GM18867 (cell line): Measurements from ENCODE around the gene MARK4.

Experiments
- ATAC-seq: cut with Tn5 transposase; IDR thresholded peaks from one replicate; pipeline ENCODE4 v1.9.1; 2021; ENCODE audit warnings: mild to moderate bottlenecking, moderate library complexity; ENCODE audit not compliant: unreplicated experiment

Gene MARK4

DNA sequence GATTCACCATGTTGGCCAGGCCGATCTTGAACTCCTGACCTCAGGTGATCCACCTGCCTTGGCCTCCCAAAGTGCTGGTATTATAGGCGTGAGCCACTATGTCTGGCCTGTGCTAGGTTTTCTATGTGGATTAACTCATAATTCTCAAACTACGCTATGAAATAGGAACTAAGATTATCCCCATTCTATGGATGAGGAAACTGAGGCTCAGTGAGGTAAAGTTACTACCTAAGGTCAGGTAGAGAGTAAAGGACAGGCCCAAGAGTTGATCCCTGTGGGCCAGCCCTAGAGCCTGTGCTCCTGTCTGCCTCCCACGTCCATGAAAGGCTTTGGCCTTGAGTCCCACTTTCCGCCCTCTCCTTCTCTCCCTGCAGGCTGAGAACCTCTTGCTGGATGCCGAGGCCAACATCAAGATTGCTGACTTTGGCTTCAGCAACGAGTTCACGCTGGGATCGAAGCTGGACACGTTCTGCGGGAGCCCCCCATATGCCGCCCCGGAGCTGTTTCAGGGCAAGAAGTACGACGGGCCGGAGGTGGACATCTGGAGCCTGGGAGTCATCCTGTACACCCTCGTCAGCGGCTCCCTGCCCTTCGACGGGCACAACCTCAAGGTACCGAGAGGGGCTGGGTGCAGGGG is 20.1 kb downstream of the MARK4 start:
- ATAC-seq, result no peak

DNA sequence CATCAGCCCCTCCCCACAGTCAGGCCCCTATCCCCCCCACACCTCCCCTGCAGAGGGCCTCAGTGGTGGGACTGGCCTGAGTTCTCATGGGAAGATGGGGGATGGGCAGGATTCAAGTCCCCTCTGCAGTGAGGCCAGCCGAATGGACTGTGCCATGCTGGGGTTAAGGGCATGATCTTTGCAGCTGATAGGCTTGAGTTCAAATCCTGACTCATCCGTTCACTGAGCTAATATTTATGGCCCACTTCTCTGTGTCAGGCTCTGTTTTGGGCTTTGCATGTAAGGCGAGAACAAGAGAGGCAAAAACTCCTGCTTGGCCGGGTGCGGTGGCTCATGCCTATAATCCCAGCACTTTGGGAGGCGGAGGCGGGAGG is 20.7 kb downstream of the MARK4 start:
- ATAC-seq, result no peak

DNA sequence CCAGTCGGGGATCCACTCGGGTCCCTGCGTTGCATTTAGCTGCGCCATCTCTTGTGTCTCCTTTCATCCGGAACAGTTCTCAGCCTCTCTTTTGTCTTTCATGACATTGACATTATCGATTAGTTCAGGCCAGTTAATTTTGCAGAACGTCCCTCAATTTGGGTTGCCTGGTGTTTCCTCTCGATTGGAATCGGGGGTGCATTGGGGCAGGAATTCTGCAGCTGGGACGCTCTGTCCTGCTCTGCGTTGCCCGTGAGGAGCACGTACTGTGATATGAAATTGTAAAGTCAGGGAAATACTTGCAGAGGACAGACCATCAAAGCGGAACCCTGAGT is 22.4 kb downstream of the MARK4 start:
- ATAC-seq, result no peak

DNA sequence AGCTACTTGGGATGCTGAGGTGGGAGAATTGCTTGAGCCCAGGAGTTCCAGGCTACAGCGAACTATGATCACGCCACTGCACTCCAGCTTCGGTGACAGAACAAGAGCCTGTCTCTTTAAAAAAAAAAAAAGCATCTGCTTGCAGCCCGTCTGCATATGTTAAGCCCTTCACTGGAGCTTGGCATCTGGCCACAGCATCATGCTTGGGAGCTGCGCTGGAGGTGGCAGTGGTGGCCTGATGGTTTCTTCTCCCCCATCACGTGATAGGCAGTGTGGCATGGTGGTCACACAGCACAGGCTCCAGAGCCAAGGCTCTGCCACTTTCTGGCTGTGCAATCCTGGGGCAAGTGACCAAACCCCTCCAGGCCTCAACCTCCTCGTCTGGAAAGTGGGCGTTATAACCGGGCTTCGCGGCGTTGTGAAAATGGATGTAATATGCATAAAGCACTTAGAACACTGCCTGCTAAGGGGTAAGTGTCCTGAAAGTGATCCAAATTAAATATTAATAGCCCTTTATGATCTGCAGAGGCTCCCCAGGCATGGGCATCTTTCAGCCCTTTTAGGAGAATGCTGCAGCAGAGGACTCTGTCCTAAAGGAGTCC is 24.4 kb downstream of the MARK4 start:
- ATAC-seq, result no peak

DNA sequence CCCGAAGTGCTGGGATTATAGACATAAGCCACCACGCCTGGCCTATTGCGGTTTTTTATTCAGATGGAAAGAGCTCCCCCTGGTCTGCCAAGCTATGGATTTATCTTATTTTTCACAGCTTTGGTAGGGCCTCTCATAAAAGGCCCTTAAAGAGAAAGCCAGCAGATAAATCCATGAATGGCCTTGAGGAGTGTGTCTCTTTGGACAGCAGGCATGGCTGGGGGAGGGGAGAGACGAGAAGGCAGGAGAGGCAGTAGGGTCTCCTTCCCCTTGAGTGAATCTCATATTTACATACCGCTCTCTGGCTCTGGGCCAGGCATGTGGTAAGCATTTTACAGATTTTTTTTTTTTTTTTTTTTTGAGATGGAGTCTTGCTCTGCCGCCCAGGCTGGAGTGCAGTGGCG is 25.2 kb downstream of the MARK4 start:
- no peak for ATAC-seq

DNA sequence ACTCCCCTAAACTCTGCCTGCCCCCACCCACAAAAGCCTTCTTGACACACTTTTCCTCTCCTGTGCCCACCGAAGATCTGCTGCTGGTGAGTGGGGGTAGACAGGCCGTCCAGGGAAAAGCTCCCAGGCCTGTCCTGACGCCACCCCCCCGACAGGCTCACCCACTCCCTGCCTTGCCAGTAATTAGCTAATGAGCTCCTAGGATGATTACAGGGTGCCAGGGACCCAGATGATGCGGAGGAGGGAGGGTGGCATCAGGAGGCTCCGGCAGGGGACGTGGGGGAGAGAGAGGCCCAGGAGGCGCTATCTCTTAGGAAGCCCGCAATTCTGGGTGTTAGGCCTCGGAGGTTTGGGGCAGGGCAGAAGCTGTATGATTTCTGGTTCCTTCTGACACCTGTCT is 27.0 kb downstream of the MARK4 start:
- ATAC-seq, result no peak

DNA sequence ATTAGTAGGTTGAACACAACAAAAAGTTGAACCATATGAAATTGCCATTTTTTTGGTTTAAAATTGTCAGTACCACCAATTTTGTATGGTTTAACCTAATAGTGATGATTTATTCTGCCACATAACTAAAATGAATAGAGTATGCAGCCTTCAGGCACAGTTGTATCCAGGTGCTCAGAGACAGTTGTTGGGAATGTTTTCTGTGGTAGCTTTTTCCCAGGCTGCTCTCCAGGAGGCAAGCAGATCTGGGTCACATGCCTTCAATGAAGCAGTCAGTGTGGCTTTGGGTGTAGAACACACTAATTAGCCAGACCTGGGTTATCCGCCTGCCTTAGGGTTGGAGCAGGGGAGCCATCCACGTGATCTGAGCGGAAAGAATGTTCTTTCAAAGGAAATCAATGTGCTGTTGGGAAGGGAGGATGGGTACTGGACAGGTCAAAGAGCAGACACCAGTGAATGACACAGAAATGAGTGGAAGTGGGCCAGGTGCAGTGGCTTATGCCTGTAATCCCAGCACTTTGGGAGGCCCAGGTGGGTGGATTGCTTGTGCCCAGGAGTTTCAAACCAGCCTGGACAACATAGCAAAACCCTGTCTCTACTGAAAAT is 28.6 kb downstream of the MARK4 start:
- no peak for ATAC-seq

DNA sequence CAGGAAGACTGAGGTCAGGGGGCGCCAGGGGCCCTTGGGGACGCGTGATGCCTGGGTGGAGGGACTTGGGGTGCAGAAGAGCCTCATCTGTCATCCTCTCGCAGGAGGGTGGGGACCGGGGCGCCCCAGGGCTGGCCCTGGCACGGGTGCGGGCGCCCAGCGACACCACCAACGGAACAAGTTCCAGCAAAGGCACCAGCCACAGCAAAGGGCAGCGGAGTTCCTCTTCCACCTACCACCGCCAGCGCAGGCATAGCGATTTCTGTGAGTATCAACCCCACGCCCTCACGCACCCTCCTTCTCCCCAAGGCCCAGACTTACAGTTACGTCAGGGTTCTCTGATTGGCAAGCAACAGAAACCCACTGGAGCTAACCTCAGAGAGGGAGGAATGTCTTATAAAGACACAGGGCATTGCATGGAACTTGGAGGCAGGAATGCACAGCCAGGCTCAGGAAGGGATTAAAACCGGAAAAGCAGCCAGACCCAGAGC is 29.4 kb downstream of the MARK4 start:
- no peak for ATAC-seq

DNA sequence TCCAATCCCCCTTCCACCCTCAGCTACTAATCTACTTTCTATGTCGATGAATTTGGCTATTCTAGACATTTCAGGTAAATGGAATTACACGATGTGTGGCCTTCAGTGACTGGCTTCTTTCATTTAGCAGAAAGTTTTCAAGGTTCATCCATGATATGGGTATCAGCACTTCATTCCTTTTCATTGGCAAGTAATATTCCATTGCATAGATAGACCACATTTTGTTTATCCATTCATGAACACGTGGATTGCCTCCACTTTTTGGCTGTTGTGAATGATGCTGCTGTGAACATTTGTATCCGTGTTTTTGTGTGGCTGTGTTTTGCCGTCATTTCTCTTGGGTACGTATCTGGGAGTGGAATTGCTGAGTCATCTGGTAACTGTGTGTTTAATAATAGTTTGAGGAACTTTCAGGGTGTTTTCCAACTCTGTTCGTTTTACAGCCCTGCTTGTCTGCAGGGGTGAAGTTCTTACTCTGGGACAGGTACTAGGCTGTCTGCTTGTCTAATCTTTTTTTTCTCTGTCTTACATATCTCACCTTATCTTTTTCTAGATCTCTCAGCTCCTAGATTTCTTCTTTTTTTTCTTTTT is 32.5 kb downstream of the MARK4 start:
- ATAC-seq, result no peak

DNA sequence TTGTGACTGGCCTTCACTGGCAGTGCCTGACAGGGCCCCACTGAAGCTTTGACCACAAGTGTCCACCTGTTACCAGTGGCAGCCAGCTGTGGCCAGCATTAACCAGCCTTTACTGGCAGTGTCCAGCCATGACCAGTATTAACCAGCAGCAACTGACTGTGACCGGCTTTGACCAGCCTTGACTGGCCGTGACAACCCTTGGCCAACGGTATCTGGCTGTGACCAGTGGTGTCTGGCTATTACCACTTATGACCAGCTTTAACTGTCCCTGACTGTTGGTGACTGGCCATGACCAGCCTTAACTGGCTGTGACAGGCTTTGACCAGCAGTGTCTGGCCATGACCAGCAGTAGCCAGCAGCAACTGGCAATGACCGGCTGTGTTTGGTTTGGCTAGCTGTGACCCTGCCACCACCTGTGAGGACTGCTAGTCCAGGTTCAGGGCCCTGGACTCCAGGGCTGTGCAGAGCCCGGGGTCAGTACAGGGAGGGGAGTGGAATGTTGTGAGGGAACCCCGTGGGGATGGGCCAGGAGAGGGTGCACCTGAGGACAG is 39.4 kb downstream of the MARK4 start:
- no peak for ATAC-seq

DNA sequence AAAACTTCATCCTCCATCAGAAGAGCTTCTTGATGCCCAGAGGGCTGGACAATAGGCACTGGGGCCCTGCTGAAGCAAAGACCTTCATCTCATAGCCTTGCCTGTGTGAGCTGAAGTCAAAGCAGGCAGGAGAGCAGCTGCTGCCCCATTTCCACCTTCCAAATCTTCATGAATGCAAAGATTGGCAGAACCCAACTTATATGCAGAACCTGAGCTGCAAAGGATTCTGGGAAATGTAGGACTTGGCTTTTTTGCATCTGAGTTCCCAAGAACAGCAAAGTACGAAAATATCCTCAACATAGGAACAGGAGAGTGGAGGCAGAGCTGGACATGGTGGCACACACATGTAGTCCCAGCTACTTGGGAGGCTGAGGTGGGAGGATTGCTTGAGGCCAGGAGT is 40.8 kb downstream of the MARK4 start:
- ATAC-seq, result no peak

DNA sequence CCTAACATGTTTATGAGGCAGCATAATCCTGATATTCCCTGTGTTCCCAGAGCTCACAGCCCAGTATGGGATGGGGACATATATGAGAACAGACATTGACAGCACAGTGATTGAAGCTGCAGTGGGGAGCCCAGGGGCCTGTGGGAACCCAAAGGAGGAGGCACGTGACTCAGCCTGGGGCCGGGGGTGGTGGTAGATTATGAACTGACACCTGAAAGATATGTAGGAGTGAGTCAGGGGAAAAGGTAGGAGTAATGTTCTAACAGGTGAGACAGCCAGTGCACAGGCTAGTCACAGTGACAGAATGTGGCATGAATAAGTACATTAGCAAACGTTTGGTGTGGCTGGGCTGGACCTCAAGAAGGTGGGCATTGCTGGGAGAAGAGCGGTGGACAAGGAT is 42.6 kb downstream of the MARK4 start:
- no peak for ATAC-seq

DNA sequence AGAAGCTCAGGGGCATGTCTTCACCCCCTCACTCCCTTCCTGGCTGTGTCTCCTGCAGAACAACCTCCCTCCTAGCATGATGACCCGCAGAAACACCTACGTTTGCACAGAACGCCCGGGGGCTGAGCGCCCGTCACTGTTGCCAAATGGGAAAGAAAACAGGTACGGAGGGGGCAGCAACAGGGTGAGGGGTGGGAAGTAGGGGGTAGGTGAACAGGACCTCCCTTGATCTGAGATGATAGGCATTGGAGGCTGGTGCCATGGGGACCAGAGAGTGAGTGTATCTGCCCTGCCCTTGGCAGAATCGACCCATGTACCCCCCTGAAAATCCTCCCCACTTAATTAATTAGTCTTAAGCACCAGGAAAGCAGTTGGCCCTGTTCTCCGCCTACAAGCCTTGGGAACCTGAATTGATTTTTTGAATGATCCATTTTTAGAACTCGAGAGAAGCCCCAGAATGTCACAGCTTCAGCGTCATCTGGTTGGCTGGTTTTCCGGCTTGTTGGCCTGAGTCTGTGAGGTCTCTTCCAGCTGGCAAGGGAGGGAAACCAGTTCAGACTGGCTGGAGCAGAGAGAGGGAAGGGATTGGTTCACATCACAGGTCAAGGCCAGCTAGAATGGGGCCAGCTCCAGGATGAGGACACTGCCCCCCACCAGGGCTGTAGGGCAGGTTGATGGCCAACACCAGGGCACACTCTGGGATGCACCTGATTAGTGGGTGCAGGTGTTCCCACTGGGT is 43.4 kb downstream of the MARK4 start:
- no peak for ATAC-seq

DNA sequence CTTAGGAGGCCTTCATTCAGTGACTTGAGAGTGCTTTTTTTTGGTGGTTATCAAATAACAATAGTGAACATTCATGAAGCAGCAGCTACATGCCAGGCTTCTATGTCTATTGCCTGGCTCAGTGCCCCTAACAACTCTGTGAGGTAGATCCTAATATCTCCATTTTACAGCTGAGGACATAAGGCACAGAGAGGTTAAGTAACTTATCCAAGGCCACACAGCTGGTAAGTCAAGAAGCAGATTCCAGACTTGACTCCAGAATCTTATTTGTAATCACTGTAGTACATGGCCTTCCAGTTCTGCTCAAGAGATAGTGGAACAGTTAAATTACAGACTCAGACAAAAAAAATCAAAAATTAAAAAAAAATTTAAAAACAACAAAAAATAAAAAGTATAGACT is 44.8 kb downstream of the MARK4 start:
- ATAC-seq, result no peak

DNA sequence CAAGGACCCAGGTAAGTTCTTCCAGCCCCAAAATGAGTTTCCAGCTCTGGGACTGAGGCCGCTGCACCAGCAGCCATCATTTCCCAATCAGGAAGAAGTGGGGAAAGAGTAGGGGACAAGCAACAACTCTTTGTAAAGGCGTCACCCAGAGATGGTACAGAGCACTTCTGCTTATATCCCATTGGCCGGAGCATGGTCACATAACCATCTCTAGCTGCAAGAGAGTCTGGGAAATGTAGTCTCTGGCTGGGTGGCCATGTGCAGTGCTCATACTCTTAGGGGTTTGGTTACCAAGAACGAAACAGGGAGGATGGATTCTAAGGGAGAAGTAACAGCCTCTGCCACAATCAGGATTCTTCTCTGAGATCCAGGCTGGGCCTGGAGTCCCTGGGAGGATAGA is 45.3 kb downstream of the MARK4 start:
- no peak for ATAC-seq

DNA sequence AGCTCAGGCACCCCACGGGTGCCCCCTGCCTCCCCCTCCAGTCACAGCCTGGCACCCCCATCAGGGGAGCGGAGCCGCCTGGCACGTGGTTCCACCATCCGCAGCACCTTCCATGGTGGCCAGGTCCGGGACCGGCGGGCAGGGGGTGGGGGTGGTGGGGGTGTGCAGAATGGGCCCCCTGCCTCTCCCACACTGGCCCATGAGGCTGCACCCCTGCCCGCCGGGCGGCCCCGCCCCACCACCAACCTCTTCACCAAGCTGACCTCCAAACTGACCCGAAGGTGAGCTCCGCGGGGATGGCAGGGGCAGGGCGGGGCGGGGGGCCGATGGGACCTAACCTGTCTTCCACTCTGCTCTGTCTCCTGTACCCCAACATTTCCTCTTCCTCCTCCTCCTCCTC is 46.6 kb downstream of the MARK4 start:
- no peak for ATAC-seq

DNA sequence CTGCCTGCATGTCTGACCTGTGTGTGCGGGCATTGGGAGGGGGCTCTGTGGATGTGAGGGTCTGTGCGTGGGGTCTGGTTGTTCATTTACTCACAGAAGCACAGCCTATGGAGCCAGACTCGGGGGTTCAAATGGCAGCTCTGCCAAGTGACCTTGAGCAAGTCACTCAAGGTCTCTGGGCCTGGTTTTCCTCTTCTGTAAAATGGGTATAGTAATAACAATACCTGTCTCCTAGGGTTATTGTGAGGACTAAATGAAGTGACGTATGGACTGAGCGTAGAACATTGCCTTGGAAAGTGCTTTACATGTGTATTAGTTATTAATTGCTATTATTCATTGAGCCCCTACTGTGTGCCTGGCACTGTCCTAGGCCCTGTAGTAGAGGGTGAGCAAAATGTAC is 47.2 kb downstream of the MARK4 start:
- ATAC-seq, result no peak

DNA sequence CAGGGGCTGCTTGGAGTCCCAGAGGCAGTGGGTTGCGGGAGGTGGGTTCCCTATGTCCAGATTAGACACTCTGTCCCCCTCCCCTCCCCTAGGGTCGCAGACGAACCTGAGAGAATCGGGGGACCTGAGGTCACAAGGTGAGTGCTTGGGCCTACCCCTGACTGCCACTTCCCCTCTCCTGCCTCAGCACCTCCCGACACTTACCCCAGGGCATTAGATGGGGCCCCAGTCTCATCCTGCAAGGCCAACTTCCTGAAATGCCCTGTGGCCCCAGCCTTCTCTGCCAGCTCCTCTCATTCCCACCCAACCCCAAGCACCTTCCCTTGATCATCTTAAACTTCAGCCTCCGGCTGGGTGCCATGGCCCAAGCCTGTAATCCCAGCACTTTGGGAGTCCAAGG is 48.6 kb downstream of the MARK4 start:
- ATAC-seq, result no peak

DNA sequence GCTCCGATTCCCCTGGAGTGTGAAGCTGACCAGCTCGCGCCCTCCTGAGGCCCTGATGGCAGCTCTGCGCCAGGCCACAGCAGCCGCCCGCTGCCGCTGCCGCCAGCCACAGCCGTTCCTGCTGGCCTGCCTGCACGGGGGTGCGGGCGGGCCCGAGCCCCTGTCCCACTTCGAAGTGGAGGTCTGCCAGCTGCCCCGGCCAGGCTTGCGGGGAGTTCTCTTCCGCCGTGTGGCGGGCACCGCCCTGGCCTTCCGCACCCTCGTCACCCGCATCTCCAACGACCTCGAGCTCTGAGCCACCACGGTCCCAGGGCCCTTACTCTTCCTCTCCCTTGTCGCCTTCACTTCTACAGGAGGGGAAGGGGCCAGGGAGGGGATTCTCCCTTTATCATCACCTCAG is 51.3 kb downstream of the MARK4 start:
- ATAC-seq, result no peak

DNA sequence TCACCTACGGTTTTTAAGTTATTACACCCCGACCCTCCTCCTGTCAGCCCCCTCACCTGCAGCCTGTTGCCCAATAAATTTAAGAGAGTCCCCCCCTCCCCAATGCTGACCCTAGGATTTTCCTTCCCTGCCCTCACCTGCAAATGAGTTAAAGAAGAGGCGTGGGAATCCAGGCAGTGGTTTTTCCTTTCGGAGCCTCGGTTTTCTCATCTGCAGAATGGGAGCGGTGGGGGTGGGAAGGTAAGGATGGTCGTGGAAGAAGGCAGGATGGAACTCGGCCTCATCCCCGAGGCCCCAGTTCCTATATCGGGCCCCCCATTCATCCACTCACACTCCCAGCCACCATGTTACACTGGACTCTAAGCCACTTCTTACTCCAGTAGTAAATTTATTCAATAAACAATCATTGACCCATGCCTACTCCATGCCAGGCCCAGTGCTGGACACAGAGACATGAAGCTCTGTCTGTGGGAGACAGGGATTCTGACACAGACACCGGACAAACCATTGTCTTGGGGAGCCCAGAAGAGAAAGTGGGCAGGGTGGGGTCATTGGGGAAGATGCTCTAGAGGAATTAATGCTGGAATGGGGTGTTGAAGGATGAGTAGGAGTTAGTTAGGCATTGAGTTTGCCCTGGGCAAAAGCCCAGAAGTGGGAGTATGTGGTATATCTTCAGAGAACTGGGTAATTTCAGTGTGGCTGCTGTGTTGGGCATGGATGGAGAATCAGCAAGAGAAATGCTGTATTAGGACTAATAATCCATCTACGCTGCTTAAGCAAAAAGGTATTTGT is 52.4 kb downstream of the MARK4 start:
- no peak for ATAC-seq
